K562 (cell line): ENCODE results near the gene ISY1.

ENCODE experiments used
- CHD2 ChIP-seq: IDR thresholded peaks from 2 replicates; pipeline ENCODE4 v1.6.1; 2011; ENCODE audit warnings: low read depth, low read length
- ELF1 ChIP-seq: fragments of 200-800 bp; sonication (Bioruptor generic); IDR thresholded peaks from 2 replicates; pipeline ENCODE4 v1.6.1; 2016; ENCODE audit warnings: missing genetic modification characterization, missing compliant biosample characterization
- EP300 ChIP-seq: IDR thresholded peaks from 2 replicates; pipeline ENCODE4 v1.6.1; 2012; ENCODE audit warnings: low read length, improper control_type of control experiment
- FOXA1 ChIP-seq: fragments of 450-650 bp; IDR thresholded peaks from 2 replicates; pipeline ENCODE4 v1.6.1; 2016; ENCODE audit warnings: mild to moderate bottlenecking, borderline replicate concordance
- GATAD2A ChIP-seq: fragments of 450-650 bp; IDR thresholded peaks from 2 replicates; pipeline ENCODE4 v1.6.1; 2017
- NFXL1 ChIP-seq: fragments of 450-650 bp; formaldehyde crosslinking; IDR thresholded peaks from 2 replicates; pipeline ENCODE4 v1.4.0; 2021; ENCODE audit warnings: mild to moderate bottlenecking
- PCBP1 ChIP-seq: fragments of 200-400 bp; formaldehyde crosslinking; IDR thresholded peaks from 2 replicates; pipeline ENCODE4 v1.6.1; 2018; ENCODE audit warnings: mild to moderate bottlenecking, low read depth, low read length; ENCODE audit not compliant: poor library complexity, severe bottlenecking
- XRCC4 ChIP-seq: IDR thresholded peaks from one replicate; pipeline ENCODE4 v1.6.1; 2011; ENCODE audit not compliant: insufficient read depth, insufficient read length; ENCODE audit errors: extremely low read depth
- ZBTB26 ChIP-seq: fragments of 450-650 bp; formaldehyde crosslinking; IDR thresholded peaks from 2 replicates; pipeline ENCODE4 v1.4.0; 2022; ENCODE audit warnings: missing genetic modification characterization
- TF ChIP-seq, protein P1 (sequence below), 3 experiments: IDR thresholded peaks in 2 of 3; conservative IDR thresholded peaks in 1 of 3; 2 replicates each; pipeline ENCODE4 v1.5.1; 2011 to 2012; ENCODE audit warnings: low read length in 3 of 3, mild to moderate bottlenecking in 3 of 3, control low read depth in 2 of 3, improper control_type of control experiment in 1 of 3, inconsistent platforms in 1 of 3, low read depth in 1 of 3, mixed read lengths in 1 of 3, moderate library complexity in 1 of 3; ENCODE audit not compliant: insufficient read depth in 2 of 3

DNA sequence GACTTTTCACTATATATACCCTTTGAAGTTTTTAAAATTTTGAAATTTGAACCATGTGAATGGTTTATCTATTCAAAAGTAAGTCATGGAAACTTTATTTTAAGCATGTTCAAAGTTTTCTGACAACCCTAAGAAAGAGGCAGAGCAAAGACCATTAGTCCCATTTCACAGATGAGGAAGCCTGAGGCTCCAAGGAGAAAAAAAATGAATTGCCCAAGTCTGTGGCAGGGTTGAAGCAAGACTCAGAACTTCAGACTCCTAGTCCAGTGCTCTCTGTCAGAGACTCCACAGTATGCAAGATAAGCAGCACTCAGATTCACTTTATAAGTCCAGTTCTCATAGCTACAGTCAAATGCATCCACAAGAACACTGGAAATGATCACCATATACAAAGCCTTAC is 43.7 kb downstream of the ISY1 start:
- no peak for TF ChIP-seq XRCC4
- TF ChIP-seq GATAD2A: no peak
- TF ChIP-seq FOXA1: no peak
- TF ChIP-seq CHD2: no peak
- TF ChIP-seq PCBP1: no peak
- TF ChIP-seq EP300: no peak
- TF ChIP-seq, protein P1, sequence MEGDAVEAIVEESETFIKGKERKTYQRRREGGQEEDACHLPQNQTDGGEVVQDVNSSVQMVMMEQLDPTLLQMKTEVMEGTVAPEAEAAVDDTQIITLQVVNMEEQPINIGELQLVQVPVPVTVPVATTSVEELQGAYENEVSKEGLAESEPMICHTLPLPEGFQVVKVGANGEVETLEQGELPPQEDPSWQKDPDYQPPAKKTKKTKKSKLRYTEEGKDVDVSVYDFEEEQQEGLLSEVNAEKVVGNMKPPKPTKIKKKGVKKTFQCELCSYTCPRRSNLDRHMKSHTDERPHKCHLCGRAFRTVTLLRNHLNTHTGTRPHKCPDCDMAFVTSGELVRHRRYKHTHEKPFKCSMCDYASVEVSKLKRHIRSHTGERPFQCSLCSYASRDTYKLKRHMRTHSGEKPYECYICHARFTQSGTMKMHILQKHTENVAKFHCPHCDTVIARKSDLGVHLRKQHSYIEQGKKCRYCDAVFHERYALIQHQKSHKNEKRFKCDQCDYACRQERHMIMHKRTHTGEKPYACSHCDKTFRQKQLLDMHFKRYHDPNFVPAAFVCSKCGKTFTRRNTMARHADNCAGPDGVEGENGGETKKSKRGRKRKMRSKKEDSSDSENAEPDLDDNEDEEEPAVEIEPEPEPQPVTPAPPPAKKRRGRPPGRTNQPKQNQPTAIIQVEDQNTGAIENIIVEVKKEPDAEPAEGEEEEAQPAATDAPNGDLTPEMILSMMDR (IDR thresholded peaks at IDR 0.05 in 2 of 3, conservative IDR thresholded peaks at IDR 0.05 in 1 of 3; ENCODE audit: insufficient read depth in 2 of 3, low read depth in 1 of 3, low read length in 3 of 3): no peak
- TF ChIP-seq NFXL1 (CRISPR knock-in tag): no peak
- no peak for TF ChIP-seq ELF1 (tag)
- TF ChIP-seq ZBTB26 (CRISPR knock-in tag): no peak
